Liver (tissue), 3 donors: ENCODE measurements around the gene TMEM178B.

ENCODE experiments used
- ATF3 ChIP-seq: IDR thresholded peaks from 2 replicates; pipeline ENCODE4 v1.6.1; 2016; ENCODE audit warnings: antibody characterized with exemption
- CTCF ChIP-seq: fragments of 150-350 bp; IDR thresholded peaks from 2 replicates; pipeline ENCODE4 v1.5.1; 2017; ENCODE audit warnings: improper control_type of control experiment, low read depth, low read length; ENCODE audit not compliant: missing input control
- TAF1 ChIP-seq: conservative IDR thresholded peaks from 2 replicates; pipeline ENCODE4 v1.6.1; 2016; ENCODE audit warnings: antibody characterized with exemption, mild to moderate bottlenecking
- ZBTB33 ChIP-seq: IDR thresholded peaks from 2 replicates; pipeline ENCODE4 v1.6.1; 2016; ENCODE audit warnings: antibody characterized with exemption
- donor health status: healthy.
- donor health status: healthy.

- no peak for TF ChIP-seq CTCF
- no peak for TF ChIP-seq TAF1
- TF ChIP-seq ZBTB33 = no peak
- TF ChIP-seq ATF3 = no peak
Observed at GRCh38 chr7:141352955-141353354, 279.1 kb downstream of the TMEM178B start.
